Measurements from ENCODE around the gene TSPY8. TPM values are rescaled to one million over a fixed set of nuclear protein-coding genes. Genes with fewer than 3 reads are reported as not detected.
"Not testable (repeated sequence)": the region's sequence is repeated elsewhere in the genome, so short reads cannot be mapped to it uniquely, and the experiment has no call there.

TSPY8 gene, protein sequence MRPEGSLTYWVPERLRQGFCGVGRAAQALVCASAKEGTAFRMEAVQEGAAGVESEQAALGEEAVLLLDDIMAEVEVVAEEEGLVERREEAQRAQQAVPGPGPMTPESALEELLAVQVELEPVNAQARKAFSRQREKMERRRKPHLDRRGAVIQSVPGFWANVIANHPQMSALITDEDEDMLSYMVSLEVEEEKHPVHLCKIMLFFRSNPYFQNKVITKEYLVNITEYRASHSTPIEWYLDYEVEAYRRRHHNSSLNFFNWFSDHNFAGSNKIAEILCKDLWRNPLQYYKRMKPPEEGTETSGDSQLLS
- not detected in 2 replicates for total RNA-seq (2014; rRNA removed; shearing (Covaris generic))
- not detected in 2 replicates for polyA plus RNA-seq (2014; cell fraction: nucleus; rRNA removed)

DNA sequence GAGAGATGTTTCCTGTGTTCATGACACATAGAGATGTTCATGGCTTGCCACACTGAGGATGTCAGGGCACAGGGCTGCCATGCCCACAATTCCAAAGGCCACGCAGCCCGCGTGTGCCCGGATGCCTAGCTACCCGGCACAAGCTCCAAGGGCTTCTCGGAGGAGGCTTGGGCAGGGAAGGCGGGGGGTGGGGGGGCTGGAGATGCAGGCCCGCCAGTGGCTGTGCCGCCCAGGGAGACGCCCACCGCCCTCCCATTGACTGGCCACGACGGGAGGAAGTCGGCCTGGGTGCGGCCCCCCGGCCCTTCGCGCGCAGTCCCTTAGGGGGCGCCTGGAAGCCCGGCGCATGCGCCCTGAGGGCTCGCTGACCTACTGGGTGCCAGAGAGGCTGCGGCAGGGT lies at the start of gene TSPY8:
Gene TSPY8, plus strand, starts transcription at position 301 of the 400 bp plus-strand sequence. Its CDS starts 46 bp downstream, at position 347.
- DNase-seq (ENCODE audit: extremely low read depth, low read depth), result not testable (repeated sequence)

DNA sequence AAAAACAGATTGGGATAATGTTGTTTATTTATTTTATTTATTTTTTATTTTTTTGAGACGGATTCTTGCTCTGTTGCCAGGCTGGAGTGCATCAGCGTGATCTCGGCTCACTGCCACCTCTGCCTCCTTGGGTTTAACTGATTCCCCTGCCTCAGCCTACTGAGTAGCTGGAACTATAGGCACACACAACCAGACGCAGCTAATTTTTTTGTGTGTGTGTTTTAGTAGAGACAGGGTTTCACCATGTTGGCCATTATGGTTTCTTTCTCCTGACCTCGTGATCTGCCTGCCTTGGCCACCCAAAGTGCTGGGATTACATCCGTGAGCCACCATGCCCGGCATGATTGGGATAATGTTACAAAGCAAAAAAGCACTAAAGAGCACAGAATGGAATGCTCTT lies 36.6 kb upstream of the TSPY8 start:
- no peak for DNase-seq (ENCODE audit: extremely low read depth, low read depth)

DNA sequence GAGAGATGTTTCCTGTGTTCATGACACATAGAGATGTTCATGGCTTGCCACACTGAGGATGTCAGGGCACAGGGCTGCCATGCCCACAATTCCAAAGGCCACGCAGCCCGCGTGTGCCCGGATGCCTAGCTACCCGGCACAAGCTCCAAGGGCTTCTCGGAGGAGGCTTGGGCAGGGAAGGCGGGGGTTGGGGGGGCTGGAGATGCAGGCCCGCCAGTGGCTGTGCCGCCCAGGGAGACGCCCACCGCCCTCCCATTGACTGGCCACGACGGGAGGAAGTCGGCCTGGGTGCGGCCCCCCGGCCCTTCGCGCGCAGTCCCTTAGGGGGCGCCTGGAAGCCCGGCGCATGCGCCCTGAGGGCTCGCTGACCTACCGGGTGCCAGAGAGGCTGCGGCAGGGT lies 20.4 kb upstream of the TSPY8 start, which contains the start of gene TSPY4:
Gene TSPY4, plus strand, starts transcription at position 301 of the 400 bp plus-strand sequence. Its CDS starts 46 bp downstream, at position 347.
- not testable (repeated sequence) for DNase-seq (ENCODE audit: extremely low read depth, low read depth)

DNA sequence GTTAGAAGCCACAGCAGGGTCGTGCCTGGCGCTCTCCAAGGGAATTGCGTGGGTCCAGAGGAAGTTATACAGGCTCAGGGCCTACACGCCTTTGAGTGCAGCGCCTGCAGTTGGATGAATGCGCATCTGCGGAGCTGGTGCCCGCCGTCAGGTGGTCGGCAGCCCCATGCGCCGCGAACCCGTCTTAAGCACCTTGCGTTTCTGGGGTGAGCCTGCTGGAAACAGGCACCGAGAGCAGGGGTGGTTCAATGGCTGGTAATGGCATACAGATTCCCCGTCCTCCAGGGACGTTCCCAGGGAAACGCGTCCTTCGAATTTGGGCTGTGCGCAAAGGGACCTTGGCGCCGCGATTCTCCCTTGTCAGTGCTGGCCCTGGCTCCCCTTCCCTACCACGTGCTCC lies 38.9 kb downstream of the TSPY8 start:
- DNase-seq (ENCODE audit: extremely low read depth, low read depth), result not testable (repeated sequence)

DNA sequence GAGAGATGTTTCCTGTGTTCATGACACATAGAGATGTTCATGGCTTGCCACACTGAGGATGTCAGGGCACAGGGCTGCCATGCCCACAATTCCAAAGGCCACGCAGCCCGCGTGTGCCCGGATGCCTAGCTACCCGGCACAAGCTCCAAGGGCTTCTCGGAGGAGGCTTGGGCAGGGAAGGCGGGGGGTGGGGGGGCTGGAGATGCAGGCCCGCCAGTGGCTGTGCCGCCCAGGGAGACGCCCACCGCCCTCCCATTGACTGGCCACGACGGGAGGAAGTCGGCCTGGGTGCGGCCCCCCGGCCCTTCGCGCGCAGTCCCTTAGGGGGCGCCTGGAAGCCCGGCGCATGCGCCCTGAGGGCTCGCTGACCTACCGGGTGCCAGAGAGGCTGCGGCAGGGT lies 40.5 kb downstream of the TSPY8 start, which contains the start of gene TSPY3:
Gene TSPY3, plus strand, starts transcription at position 301 of the 400 bp plus-strand sequence. Its CDS starts 46 bp downstream, at position 347.
- DNase-seq (ENCODE audit: extremely low read depth, low read depth), result not testable (repeated sequence)

Small RNA genes within 50 kb of the gene (small RNA-seq; reads per million reads assigned to genes)
- 0 reads per million in 2 experiments for gene AC006158.1

Other genes with a start within 250 kb of the TSPY8 start
- not detected in 2 replicates for gene TSPY4, start 20.3 kb upstream of the TSPY8 start, total RNA-seq (2014; rRNA removed; shearing (Covaris generic))
- not detected in 2 replicates for gene TSPY3, start 40.6 kb downstream of the TSPY8 start, total RNA-seq (2014; rRNA removed; shearing (Covaris generic))
- not detected in 2 replicates for gene TSPY1, start 109.2 kb downstream of the TSPY8 start, total RNA-seq (2014; rRNA removed; shearing (Covaris generic))
- gene TSPY9, start 129.5 kb downstream of the TSPY8 start, total RNA-seq (2014; rRNA removed; shearing (Covaris generic)), result not detected in 2 replicates
- not detected in 2 replicates for gene TSPY10, start 170.1 kb downstream of the TSPY8 start, total RNA-seq (2014; rRNA removed; shearing (Covaris generic))